IPS-NIHi7 (cell line): ENCODE data around the gene GCKR.

ENCODE experiments used
- DNase-seq: peaks from one replicate; pipeline ENCODE4 v3.0.0; 2012; ENCODE audit warnings: mixed read lengths; ENCODE audit errors: extremely low spot score

The GCKR gene, protein sequence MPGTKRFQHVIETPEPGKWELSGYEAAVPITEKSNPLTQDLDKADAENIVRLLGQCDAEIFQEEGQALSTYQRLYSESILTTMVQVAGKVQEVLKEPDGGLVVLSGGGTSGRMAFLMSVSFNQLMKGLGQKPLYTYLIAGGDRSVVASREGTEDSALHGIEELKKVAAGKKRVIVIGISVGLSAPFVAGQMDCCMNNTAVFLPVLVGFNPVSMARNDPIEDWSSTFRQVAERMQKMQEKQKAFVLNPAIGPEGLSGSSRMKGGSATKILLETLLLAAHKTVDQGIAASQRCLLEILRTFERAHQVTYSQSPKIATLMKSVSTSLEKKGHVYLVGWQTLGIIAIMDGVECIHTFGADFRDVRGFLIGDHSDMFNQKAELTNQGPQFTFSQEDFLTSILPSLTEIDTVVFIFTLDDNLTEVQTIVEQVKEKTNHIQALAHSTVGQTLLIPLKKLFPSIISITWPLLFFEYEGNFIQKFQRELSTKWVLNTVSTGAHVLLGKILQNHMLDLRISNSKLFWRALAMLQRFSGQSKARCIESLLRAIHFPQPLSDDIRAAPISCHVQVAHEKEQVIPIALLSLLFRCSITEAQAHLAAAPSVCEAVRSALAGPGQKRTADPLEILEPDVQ

DNA sequence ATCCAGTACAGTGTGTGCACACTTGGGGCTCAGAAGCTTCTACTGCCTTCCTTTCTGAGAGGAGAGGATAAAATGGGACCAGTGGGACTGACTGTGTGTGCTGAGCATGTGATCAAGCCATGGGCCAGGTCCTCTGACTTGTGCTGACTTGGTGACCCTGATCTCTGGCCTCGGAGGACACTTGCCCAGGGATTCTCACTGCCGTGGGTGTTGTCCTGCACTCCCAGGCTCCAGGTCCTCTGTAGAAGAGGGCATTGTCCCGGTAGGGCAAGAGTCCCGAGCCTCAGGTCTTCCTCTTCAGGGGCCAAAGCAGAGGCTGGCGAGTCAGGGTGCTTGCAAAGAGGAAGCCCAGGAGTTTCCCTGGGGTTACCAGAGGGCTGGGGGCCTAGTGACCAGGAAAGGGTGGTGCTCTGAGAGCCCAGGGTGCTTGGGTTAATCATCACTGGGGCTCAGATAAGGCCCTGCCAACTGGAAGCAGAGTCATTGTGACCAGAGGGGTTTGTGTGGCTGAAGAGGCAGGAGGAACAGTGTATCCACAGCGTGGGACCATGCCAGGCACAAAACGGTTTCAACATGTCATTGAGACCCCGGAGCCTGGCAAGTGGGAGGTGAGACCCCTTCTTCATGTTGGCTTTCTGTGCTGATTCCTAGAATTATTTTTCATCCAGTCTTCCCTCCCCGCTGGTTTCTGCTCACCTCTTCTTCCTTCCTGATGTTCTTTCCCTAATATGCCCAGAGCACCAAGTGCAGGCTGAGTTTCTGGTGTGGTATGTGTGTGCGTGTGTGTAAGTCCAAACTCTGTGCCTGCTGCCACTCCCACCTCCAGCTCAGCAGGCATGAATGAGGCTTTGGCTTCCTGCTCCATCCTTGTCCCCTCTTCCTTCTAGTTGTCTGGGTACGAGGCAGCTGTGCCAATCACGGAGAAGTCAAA is at the start of gene GCKR:
Gene GCKR (plus strand): TSS at position 483 of the 931 bp plus-strand sequence. CDS start 66 bp downstream, at position 549.
- no peak for DNase-seq

DNA sequence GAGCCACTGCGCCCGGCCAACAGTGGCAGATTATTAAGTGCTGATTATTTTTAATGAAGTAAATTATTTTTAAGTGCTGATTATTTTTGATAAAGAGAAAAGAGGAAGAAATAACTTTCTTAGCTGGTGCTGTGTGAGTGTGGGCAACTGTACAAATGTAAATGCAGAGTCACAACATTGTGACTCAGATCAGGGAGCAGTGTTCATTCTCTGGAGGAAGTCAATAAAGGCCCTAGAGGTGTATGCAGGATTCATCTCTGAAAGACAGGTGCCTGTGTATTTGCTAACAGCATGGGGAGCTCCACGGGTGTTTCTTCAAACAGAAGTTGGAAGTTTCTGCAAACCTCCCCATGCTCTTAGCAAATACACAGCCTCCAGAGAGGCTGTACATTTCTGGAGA is 48.3 kb upstream of the GCKR start:
- no peak for DNase-seq

DNA sequence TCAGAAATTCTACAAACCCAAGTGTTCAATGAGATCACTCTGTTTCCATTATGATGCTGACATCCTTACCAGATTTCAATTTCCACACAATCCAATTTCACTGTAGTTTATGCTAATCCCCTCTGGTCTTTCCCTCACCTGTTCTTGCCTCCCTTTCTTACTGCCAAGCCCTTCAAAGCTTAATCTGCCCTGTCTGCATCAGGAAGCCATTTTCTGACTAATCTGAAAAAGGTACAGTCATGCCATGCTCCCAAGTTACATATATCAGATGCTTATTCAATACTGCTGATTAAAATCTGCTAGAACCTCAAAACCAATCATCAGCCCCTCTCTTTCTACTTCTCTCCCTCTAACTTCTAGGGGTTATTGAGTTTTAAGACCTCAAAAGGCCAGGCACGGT is 45.5 kb upstream of the GCKR start:
- no peak for DNase-seq

DNA sequence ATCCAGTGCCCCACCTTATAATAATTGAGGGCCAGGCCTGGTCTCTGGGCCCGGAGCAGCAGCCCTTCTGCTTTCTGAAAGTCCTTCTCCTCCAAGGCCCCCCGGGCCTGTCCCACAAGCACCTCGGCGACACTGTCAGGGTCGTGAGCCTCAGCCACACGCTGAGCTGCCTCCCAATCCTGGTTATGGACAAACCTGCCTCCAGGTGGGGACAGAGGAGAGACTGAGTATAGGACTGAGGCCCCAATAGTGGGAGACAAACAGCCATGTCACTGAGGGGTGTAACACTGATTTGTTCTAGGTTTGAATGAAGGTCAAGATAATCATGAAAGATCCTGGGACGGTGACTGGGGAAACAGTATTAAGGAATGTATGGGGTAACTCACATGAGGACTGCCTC is 42.7 kb upstream of the GCKR start:
- DNase-seq: no peak

DNA sequence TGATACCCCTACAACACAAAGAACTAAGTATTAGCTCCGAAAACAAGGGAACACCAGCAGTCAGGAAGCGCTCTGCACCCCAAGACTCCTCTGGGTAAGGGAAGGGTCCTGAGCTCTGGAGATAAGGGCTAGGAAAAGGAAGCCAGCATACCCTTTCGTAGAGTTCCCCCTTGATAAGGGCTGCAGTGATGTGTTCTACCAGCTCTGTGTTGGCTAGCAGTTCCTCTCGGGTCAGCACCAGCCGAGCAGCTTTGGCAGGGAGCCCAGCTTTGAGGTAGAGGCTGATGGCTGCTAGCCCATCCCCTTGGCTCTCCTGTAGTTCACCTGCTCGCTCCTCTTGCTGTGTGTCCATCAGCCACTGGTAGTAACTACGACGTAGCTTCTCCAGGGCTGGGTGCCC is 35.5 kb upstream of the GCKR start:
- no peak for DNase-seq

DNA sequence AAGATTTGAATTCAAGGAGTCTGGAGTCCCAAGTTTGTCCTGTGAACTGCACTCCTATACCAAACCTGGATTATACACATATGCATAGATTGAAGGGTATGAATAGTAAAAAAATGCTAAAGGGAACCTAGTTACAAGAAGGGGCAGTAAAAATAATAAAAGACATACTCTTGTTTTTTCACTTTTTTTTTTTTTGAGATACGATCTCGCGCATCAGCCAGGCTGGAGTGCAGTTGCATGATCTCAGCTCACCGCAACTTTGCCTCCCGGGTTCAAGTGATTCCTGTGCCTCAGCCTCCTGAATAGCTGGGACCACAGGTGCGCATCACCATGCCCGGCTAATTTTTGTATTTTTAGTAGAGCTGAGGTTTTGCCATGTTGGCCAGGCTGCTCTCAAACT is 32.2 kb upstream of the GCKR start:
- DNase-seq: no peak

DNA sequence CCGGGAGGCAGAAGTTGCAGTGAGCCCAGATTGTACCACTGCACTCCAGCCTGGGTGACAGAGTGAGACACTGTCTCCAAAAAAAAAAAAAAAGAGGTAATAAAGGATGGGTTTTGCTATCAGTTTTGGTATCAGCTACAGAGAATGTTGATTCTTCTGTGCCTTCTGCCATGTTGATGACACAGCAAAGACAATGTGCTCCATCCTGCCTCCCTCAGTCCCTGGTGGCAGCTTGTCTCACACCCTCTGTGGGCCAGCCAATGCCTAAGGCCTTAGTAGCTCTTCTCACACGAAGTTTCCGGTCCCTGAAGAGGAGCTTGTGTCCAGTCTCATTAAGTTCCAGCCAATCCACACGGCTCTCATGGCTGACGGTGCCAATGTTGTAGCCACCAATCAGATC is 24.7 kb upstream of the GCKR start:
- DNase-seq: no peak

DNA sequence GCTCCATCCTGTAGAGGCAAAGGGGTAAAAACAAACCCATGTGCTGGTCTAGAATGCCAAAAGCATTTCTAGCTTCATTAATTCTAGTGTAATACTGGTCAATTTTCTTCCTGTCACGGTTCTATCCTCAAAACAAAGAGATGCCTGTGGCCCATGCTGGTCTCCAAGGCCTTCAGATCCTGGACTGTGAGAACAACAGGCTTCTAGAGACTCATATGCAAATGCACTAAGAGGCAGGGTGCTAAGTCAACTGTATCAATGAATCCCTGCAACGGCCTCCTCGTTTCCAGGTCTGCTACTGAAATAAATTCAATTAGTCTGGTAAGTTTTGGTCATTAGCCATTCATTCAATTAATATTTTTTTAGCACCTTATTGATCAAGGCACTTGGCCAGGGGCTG is 11.1 kb upstream of the GCKR start:
- no peak for DNase-seq

DNA sequence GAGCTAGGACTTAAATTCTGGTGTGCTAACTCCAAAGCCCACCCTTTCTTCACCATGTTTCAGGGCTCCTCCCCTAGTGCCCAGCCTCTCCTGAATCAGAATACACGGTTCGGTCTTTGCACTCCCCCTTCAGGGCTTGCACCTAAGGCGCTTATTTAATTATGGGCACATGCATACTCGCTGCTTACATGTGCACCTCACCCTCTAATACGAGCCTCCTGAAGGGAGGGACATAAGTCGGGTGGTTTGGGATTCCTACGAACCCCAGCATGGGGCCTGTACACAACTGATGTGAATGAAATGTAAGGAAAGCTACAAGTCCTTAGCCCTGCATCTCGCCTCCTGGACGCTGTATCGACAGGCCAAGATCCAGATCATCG is 7.5 kb upstream of the GCKR start:
- no peak for DNase-seq

DNA sequence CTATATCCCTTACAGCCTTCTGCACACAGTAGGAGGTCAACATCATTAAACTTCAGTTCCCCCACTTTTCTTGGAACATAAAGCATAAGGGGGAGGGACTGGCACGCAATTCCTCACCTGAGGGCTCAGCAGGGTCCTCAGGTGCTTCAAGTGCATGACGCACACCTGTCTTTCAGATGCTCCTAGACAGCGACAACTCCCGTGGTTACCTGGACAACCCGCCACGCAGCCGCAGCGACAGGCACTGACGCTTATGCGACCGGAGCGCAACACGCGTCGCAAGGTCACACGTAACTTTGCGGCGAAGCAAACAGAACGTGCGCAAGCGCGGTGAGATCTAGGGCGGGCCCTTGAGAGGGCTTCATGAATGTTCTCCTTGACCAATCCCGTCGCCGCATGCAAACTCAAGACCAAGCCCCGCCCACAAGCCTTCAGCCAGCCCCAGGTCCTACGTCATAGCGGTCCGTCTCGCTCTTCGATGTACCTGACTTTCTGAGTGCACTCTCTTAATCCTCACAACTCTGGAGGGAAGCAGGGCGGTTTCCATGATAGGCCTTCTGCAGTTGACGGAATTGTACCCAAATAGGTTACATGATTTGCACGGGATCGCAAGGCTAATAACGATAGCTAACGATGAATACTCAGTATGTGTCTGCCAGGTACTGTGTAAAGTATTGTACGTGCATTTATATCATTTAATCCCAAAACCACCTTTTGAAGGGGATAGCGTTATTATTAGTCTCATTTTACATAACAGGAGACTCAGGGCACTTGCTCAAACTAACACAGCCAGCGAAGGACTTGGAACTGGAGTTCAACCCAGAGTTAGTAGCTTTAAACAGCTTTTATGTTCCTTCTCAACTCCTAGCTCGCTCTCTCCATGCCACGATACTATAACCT is 6.9 kb upstream of the GCKR start, which contains the start of gene IFT172:
Gene IFT172 (minus strand): TSS at position 246 of the 900 bp plus-strand sequence. CDS start 90 bp downstream, at position 156.
- DNase-seq: peak; percentile 99

DNA sequence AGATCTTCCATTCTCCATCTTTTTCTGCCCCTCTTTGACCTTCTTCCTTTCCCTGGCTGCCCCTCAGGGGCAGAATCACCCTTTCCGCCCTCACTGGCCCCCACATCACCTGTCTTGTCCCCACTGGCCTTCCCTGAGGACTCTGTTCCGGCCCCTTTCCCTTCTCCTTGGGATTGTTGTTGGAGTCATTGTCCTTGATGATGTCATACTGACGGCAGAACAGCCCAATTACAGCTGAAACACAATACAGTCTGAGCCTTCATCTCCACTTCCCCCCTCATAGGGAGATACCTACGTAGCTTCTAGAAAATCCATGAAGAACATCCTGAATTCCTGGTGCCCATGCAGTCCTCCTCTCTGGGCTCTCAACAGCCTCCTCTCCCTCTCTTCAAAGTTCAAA is 4.1 kb upstream of the GCKR start:
- DNase-seq: no peak

DNA sequence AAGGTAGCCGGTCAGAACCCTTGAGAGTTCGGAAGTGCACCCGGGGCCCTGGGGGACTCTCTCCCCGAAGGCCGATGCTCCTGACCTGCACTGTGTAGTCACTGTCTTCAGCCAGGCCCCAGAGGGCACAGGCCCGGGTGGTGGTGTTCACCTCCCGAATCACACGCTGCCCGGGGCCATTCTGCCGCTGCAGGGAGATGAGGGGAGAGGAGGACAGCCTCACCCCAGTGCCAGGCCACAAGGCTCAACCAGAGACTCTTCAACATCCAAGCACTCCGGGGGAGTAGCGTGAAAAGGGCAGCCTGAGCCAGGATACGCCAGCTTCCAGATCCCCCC is 2.7 kb upstream of the GCKR start:
- no peak for DNase-seq

DNA sequence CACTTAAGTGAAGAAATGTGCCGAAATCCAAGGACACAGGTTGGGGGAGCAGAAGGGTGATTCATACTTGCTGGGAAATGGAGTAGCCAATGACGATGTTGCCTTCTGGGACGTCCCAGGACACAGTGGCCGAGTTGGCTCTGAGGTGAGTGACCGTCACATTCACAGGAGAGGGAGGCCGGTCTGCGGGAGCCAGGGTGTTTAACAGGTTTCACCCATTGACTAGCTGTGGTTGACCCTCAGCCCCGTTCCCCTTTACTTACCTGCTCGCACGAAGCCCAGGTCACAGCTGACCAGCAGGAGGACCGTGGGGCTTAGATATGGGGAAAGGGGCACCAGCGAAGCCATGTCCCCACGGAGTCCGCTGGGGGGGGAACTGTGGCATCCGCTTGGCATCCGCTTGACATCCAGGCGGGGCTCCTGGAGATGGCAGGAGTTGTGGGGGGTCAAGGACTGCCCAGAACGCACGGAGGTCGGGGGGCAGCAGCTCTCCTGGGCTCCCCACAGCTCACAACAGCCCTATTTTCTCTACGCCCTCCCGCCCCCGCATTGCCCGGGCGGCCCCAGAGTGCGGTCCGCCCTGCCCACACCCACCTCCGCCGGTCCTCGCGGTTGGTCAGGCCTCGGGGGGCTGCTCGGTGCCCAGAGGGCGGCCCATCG is 2.2 kb upstream of the GCKR start:
- peak; percentile 31 for DNase-seq

DNA sequence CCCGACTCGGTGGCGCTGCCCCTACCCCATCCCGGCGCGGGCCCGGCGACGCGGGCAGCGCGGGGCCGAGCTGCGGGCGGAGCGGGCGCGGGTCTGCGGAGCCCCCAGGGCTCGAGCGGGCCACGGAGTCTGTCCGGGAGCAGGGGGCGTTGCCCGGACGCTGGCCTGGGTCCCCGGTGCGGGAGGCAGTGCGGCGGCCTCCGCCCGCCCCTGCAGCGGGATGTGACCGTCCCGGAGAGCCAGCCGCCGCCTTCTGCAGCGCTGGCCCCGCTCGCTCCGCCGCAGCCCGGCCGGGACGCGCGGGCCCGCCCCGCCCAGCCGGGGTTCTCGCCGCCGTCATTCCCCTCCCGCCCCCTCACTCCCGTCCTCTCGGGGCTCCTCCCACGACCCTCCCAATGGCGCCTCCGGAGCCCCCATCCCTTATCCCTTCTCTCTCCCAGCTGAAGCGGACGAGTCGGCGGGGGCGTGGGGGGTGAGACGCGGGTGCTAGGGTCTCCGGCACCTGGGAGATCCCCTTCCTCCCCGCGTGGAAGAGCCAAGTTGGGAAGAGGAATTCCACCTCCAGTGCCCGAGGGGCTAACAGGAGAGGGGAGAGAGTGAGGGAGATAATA is 1.6 kb upstream of the GCKR start, which contains the start of gene FNDC4:
Gene FNDC4 (minus strand): TSS at position 257 of the 611 bp plus-strand sequence. CDS start 521 bp downstream, outside the sequence.
- DNase-seq: peak; percentile 77

DNA sequence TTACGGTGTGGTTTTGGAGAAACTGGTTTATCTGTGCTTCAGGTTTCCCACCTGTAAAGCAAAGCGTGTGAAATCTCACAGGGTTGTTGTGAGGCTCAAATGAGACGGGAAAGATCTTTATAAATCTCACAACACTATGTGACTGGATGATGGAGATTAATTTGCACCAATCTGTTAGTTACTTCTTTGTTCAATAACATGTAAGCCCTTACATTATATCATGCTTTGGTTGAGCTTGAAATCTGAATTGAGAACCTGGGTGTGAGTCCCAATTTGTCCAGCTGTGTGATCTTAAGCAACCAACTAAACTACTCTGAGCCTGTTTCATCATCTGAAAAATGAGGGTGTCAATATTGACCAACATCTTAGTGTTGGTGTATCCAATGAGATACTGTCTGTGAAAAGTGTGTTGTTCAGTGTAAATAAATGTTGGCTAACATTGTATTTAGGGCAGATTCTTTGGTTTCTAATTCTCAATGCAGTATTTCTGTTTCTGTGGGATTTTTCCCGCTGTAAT is 741 bp upstream of the GCKR start:
- no peak for DNase-seq

DNA sequence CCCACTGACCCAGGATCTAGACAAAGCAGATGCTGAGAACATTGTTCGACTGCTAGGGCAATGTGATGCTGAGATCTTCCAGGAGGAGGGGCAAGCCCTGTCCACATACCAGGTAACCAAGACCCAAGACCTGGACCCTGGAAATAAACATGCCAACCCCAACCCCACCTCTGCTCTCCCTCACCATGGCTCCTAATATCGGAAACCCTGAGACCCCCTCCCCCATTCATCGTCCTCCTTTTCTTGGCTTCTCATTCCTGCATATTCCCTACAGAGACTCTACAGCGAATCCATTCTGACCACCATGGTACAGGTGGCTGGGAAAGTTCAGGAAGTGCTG is 619 bp downstream of the GCKR start:
- DNase-seq: no peak

DNA sequence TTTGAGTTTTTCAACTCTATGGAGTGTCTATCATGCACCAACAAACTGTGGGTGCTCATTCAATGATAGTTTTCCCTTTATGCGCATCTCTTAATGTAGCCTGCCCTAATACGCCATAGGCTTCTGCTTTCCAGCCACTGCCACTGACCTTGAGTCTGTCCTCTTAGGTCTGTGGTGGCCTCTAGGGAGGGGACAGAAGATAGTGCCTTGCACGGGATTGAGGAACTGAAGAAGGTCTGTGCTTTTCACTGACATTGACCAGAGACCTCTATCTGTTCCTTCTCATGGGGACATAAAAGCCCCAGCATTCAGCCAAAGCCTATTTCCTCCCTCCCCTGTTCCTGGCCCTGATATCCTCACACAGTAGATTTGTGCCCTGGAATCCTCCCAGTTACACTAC is 2.3 kb downstream of the GCKR start:
- DNase-seq: no peak

DNA sequence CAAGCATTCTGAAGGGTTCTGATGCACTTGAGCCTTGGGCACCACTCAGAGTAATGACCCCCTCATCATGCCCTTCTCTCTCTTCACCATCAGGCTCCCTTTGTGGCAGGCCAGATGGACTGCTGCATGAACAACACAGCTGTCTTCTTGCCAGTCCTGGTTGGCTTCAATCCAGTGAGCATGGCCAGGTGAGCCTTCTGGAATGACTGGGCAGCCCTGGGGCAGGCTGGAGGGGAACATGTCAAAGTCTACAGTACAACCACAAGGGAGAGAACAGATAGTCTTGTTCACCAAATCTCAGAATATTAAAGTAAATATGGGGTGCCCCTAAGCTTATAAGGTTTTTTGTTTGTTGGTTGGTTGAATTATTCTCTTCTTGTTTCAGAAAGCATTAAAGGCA is 4.4 kb downstream of the GCKR start:
- no peak for DNase-seq

DNA sequence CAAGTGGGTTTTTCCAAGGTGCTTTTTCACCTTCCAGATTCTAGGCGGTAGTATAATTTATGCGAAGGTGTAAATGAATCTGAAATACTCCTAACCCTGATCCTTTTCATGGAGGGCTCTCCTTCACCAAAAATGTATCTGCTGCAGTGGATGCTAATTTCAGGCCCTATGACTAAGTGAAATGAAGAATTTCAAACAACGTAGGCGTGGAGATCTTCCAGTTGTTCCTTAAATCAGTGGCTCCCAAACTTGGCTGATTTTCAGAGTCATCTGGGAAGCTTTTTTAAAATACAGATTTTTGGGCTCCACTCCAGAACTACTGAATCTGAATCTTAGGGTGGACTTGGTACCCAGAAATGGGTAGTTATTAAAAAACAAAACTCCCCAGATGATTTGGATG is 5.5 kb downstream of the GCKR start:
- no peak for DNase-seq

DNA sequence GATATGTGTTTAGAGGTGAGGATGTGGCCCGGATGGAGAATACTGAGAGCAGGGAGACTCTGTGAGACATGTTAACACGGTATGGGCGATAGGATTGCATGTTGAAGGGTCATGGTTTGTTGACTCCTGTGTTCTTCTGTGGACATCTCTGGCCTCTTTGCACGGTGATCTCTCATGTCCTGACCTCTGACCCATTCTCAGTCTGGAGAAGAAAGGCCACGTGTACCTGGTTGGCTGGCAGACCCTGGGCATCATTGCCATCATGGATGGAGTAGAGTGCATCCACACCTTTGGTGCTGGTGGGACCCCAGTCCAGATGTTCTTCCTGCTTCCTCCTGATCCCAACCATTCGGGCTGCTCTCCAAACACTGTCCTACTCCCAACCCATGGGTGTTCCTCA is 9.9 kb downstream of the GCKR start:
- DNase-seq: no peak
